Right cardiac atrium (tissue), 5 donors: ENCODE results near the gene CCDC57. TPM values are rescaled to one million over a fixed set of nuclear protein-coding genes. Genes with fewer than 3 reads are reported as not detected.

Experiments used
- ATAC-seq, 2 donors: fragments of 200-7000 bp; cut with Tn5 transposase; one replicate each; pipeline versions ENCODE4 v1.8.0 to v1.9.1; 2020; ENCODE audit warnings: moderate library complexity in 2 of 2, mild to moderate bottlenecking in 1 of 2
- DNase-seq, 3 donors: peaks; one replicate each; pipeline ENCODE4 v3.0.0-alpha.2; 2020
- H3K27ac ChIP-seq: one replicate; pipeline ENCODE4 v1.5.1; 2013; ENCODE audit warnings: mild to moderate bottlenecking, low read length, control low read depth, moderate library complexity
- H3K27me3 ChIP-seq: one replicate; pipeline ENCODE4 v1.6.1; 2013; ENCODE audit not compliant: control insufficient read depth, insufficient read depth
- H3K4me1 ChIP-seq: one replicate; pipeline ENCODE4 v1.6.1; 2013; ENCODE audit warnings: low read length; ENCODE audit not compliant: control insufficient read depth, insufficient read depth
- H3K4me3 ChIP-seq: one replicate; pipeline ENCODE4 v1.5.1; 2013; ENCODE audit warnings: low read length, control low read depth
- H3K9me3 ChIP-seq: one replicate; pipeline ENCODE4 v1.6.1; 2013; ENCODE audit warnings: low read length; ENCODE audit not compliant: control insufficient read depth
- WGBS: extraction: QIAGEN DNeasy Blood & Tissue Kit; methylation state at CpG from one replicate; pipeline ENCODE4 v1.1.7; 2013; 5-methylcytosine and 5-hydroxymethylcytosine counted together
- intact Hi-C, 4 donors: fragments of 100-400 bp; cut with DNase I; formaldehyde crosslinking; loops; one replicate each; pipeline versions ENCODE4 v1.11.0 to v1.14.0; 2022 to 2023
- polyA plus RNA-seq: library from polyadenylated mRNA; stranded (reverse); fragments of 200-250 nt; gene quantifications from one replicate; pipeline ENCODE4 v1.2.3, GENCODE V29; 2013
- total RNA-seq, 4 donors: library from RNA; stranded (reverse); fragmentation: NEBNext Ultra II Directional; extraction: Animal tissue kit (Norgen Biotek cat#: 25700); gene quantifications; one replicate each; pipeline ENCODE4 v1.2.1, GENCODE V29; 2021
- donor health status: healthy with polysubstance abuse.
- donor health status: DM: no; HTN: yes; CAD: no.
- donor health status: DM: no; HTN: no; CAD: no.
- donor health status: DM: no; HTN: yes; CAD: no; lungs with severe emphysema.
- donor health status: DM: yes; HTN: yes; CAD: no.

Gene CCDC57
- total and polyA plus RNA-seq, 5 donors: 12.1 to 17.3 (median 16.2) TPM

- no peak overlapping the region for H3K4me3 ChIP-seq
- H3K27me3 ChIP-seq: no peaks in the 10 kb centered on the region
- H3K27ac ChIP-seq: no peak overlapping the region
- ATAC-seq (no peak), DNase-seq (peak in 2 of 3 donors; percentile 45 to 65)
- H3K9me3 ChIP-seq: no peaks in the 10 kb centered on the region
- peaks cover 20% of the 10 kb centered on the region for H3K4me1 ChIP-seq
- 77% methylated on average over 22 of the region's 22 CpGs for WGBS
- intact Hi-C loops: loop anchor here (5.0 to 10.0 kb wide), 3 partner anchors 55 to 85 kb away; no protein-coding TSS in a partner anchor
These were observed 27.4 kb upstream of the CCDC57 start for GRCh38 chr17:82239926-82240505.

GRCh38 chr17:82239401-82239925 is 26.8 kb upstream of the CCDC57 start:
- Histone ChIP-seq H3K27ac (no peak overlapping the region), H3K27me3 (no peaks in the 10 kb centered on the region), H3K4me3 (no peak overlapping the region), H3K9me3 (no peaks in the 10 kb centered on the region), H3K4me1 (peaks cover 20% of the 10 kb centered on the region)
- ATAC-seq (no peak), DNase-seq (peak in 2 of 3 donors; percentile 55 to 64)
- 81% methylated on average over 17 of the region's 17 CpGs for WGBS
- intact Hi-C loops: loop anchor here (5.0 to 10.0 kb wide), 3 partner anchors 55 to 85 kb away; no protein-coding TSS in a partner anchor

- no peak overlapping the region for H3K27ac ChIP-seq
- no peaks in the 10 kb centered on the region for H3K27me3 ChIP-seq
- H3K9me3 ChIP-seq: no peaks in the 10 kb centered on the region
- intact Hi-C loops: loop anchor here (5.0 to 10.0 kb wide), 3 partner anchors 56 to 86 kb away; no protein-coding TSS in a partner anchor
- ATAC-seq (peak; percentile 7 to 20), DNase-seq (peak; percentile 79 to 92 (median 88))
- WGBS: 34% methylated on average over 33 of the region's 33 CpGs
- H3K4me1 ChIP-seq: peaks cover 20% of the 10 kb centered on the region
- H3K4me3 ChIP-seq: no peak overlapping the region
These were observed 26.0 kb upstream of the CCDC57 start for GRCh38 chr17:82238472-82239201.

GRCh38 chr17:82237746-82238471 is 25.3 kb upstream of the CCDC57 start:
- DNase-seq (peak in 2 of 3 donors; percentile 24 to 73), ATAC-seq (no peak)
- 78% methylated on average over 34 of the region's 34 CpGs for WGBS
- peaks cover 16% of the 10 kb centered on the region for H3K4me1 ChIP-seq
- intact Hi-C loops: loop anchor here (5.0 to 10.0 kb wide), 3 partner anchors 57 to 87 kb away; no protein-coding TSS in a partner anchor
- no peak overlapping the region for H3K27ac ChIP-seq
- H3K9me3 ChIP-seq: no peaks in the 10 kb centered on the region
- H3K4me3 ChIP-seq: no peak overlapping the region
- H3K27me3 ChIP-seq: no peaks in the 10 kb centered on the region

GRCh38 chr17:82237083-82237745 is 24.6 kb upstream of the CCDC57 start:
- intact Hi-C loops: loop anchor here (5.0 to 10.0 kb wide), 3 partner anchors 58 to 88 kb away; no protein-coding TSS in a partner anchor
- Histone ChIP-seq H3K4me3 (no peak overlapping the region), H3K9me3 (no peaks in the 10 kb centered on the region), H3K4me1 (peaks cover 11% of the 10 kb centered on the region), H3K27me3 (no peaks in the 10 kb centered on the region), H3K27ac (no peak overlapping the region)
- peak in 2 of 3 donors; percentile 62 to 72 for DNase-seq
- ATAC-seq: no peak
- 95% methylated on average over 59 of the region's 59 CpGs for WGBS

GRCh38 chr17:82236142-82236971 is 23.7 kb upstream of the CCDC57 start:
- Histone ChIP-seq H3K27me3 (no peaks in the 10 kb centered on the region), H3K9me3 (no peaks in the 10 kb centered on the region), H3K27ac (no peak overlapping the region), H3K4me3 (no peak overlapping the region), H3K4me1 (peaks cover 6% of the 10 kb centered on the region)
- ATAC-seq (peak in 1 of 2 donors; percentile 0), DNase-seq (peak; percentile 64 to 87 (median 85))
- 44% methylated on average over 44 of the region's 44 CpGs for WGBS
- intact Hi-C loops: loop anchor here (5.0 to 10.0 kb wide), 3 partner anchors 58 to 88 kb away; no protein-coding TSS in a partner anchor

- peaks cover 1% of the 10 kb centered on the region for H3K4me1 ChIP-seq
- no peaks in the 10 kb centered on the region for H3K9me3 ChIP-seq
- no peak overlapping the region for H3K27ac ChIP-seq
- H3K27me3 ChIP-seq: no peaks in the 10 kb centered on the region
- DNase-seq: peak in 2 of 3 donors; percentile 35 to 60
- intact Hi-C loops: loop anchor here (5.0 to 10.0 kb wide), 3 partner anchors 59 to 89 kb away; no protein-coding TSS in a partner anchor
- 76% methylated on average over 15 of the region's 15 CpGs for WGBS
- H3K4me3 ChIP-seq: no peak overlapping the region
- ATAC-seq: no peak
These were observed 23.1 kb upstream of the CCDC57 start for GRCh38 chr17:82235775-82236141.

- ATAC-seq: no peak
- intact Hi-C loops: loop anchor here (5.0 to 10.0 kb wide), 3 partner anchors 60 to 90 kb away; no protein-coding TSS in a partner anchor
- H3K4me1 ChIP-seq: peaks cover 2% of the 10 kb centered on the region
- no peak overlapping the region for H3K4me3 ChIP-seq
- 80% methylated on average over 19 of the region's 19 CpGs for WGBS
- no peaks in the 10 kb centered on the region for H3K9me3 ChIP-seq
- no peaks in the 10 kb centered on the region for H3K27me3 ChIP-seq
- peak in 2 of 3 donors; percentile 47 to 61 for DNase-seq
- no peak overlapping the region for H3K27ac ChIP-seq
These were observed 22.6 kb upstream of the CCDC57 start for GRCh38 chr17:82235056-82235774.
